GM18499 (cell line): ENCODE measurements around the gene ADGRB3.
"Not testable (repeated sequence)": the region's sequence is repeated elsewhere in the genome, so short reads cannot be mapped to it uniquely, and the experiment has no call there.

ENCODE experiments used
- ATAC-seq: cut with Tn5 transposase; IDR thresholded peaks from one replicate; pipeline ENCODE4 v1.9.1; 2021; ENCODE audit warnings: moderate number of reproducible peaks; ENCODE audit not compliant: insufficient read depth, unreplicated experiment

Gene ADGRB3

DNA sequence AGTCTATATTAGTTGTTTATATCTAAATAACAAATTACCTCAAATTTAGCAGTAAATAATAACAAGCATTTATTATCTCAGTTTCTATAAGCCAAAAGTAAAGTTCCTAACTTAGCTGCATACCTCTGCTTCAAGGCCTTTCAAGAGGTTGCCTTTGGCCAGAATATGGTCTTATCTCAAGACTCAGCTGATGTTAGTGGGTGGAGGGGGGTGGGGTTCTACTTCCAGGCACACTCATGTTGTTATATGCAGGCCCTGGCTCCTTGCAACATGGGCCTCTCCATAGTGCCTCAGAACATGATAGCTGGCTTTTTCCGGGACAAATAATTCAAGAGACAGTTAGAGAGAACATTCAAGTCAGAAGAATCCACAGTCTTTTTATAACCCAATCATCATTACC, 266.0 kb downstream of the ADGRB3 start:
- ATAC-seq: no peak

DNA sequence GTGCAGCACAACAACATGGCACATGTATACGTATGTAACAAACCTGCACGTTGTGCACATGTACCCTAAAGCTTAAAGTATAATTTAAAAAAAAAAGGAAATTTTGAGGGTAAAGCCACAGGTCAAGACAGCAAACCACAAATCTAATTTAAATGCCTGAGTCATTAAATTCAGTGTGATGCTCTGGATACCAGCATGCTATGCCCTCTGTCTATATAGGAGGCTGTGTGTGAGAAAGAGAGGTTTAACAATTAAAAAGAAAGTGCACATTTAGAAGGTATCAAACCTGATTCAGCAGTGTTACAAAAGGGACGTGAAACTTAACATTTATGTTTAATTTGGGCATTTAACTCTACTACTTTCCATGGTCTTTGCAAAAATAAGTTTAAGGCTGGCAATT, 276.3 kb downstream of the ADGRB3 start:
- no peak for ATAC-seq

DNA sequence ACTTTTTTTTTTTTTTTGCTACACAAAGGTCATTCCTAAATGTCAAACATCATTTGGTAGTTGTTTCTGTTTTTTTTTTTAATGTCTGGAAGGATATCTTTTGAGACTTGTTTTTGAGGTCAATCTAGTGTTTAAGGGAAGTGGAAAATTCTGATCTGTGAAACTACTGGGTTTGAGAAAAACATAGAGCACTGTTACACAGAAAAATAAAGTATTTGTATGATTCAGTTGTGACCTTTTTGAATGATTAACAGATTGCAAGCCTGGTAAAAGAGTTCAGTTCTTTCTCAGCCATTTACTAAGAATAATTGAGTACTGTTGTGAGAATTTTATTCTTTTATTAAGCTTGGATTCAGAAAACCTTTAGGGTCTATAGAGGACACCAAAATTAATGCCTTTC, 276.7 kb downstream of the ADGRB3 start:
- ATAC-seq: no peak

DNA sequence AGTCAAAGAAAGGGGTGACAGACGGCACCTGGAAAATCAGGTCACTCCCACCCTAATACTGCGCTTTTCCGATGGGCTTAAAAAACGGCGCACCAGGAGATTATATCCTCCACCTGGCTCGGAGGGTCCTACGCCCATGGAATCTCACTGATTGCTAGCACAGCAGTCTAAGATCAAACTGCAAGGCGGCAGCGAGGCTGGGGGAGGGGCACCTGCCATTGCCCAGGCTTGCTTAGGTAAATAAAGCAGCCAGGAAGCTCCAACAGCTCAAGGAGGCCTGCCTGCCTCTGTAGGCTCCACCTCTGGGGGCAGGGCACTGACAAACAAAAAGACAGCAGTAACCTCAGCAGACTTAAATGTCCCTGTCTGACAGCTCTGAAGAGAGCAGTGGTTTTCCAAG, 277.7 kb downstream of the ADGRB3 start:
- ATAC-seq: not testable (repeated sequence)

DNA sequence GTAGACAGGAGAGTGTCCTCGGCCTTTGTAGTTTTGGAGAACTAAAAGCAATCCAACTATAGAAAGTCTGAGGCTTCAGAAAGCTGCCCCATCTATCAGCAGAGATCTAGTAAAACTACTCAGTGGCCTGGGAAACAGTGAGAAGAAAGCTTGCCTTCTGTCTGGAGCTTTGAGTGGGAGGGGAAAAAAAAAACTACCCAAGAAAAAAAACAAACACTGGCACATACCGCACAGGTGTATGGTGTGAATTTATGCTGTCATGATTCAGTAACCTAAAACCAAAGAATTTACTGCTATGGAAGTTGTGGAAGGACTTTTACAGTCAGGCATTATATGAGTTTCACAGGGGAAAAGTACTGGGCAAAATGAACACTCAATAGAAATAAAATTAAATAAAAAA, 280.5 kb downstream of the ADGRB3 start:
- no peak for ATAC-seq

DNA sequence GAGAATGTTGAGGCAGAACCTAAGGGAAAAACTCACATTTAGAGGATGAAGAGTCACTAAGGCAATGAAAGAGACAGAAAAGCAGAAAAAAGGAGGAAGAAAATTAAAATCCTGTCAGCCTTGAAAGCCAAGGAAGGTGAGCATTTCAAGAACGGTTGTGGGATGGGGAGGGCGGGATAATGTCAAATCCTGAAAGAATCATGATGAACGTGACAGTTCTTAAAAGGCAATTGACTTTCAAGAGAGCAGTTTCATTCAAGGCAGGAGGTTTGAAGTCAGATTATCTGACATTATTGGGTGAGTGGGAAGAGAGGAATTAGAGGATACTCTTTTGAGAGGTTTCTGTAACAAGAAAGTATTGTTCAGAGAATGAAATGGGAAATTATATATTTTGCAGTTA, 284.5 kb downstream of the ADGRB3 start:
- no peak for ATAC-seq

DNA sequence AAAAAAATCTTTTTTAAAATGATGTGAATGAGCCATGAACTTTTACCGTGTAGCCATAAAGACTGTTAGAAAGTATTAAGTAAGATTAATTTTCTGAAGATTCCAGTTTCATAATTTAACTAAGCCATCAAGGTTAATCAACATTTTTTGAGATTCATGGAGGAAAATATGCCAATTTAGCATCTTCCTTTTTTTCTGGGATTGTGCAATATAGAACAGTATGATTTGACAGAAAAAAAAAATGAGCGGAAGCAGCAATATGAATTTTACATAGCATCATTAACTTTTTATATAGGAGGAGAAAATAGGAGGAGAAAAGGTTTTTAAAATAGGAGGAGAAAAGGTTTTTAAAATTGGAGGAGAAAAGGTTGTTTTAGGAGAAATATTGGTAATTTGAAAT, 306.3 kb downstream of the ADGRB3 start:
- ATAC-seq: no peak

DNA sequence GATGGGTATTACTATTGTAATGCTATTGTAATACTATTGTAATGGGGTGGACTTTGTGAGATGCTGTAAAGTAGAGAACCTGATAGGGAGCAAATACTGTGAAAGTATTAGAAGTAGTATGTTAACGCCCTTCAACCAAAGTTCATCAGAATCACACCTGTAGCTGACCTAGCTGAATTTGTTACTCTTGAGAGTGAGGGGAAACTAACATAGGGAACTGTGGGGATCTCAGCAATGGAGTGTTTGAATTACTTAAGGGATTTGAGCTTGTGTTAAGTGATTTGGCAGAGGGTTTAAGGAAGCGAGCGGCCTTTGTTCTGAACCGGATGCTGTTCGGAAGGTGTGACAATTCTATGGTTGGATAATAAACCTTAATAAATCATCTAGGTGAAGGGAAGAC, 312.6 kb downstream of the ADGRB3 start:
- no peak for ATAC-seq

DNA sequence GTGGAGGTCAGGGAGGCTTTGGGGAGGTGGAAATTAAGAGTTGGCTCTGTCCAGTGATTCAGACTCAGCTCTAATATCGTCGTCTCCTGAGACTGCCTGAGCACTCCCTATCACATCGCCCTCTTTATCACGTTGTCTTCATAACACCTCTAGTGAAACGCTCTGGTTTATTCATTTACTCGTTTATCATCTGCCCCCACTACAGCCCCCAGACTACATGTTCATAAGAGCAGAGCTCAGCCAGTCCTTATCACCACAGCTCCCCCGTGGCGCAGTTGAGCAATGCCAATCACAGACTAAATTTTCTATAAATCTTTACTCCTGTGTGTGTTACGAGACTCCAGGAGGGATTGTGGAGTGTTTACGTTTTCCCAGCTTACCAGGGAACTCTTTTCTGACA, 316.2 kb downstream of the ADGRB3 start:
- ATAC-seq: no peak

DNA sequence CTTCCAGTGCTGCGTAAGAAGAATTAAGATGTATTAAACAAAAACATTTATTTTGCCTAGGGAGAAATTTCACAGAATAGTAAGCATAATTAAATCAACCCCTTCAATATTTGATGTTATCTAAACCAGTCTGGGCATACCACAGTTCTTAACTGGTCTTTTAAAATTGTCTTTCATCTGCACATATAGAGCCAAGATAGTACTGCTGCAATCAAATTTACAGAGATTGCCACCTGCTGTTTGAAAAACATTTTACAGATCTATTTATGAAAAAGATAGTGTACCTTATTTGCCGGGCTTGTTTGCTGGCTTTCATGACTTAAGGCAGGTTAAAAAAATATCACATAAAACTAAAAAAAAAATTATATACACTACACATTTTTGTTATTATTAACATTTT, 323.2 kb downstream of the ADGRB3 start:
- ATAC-seq: no peak

DNA sequence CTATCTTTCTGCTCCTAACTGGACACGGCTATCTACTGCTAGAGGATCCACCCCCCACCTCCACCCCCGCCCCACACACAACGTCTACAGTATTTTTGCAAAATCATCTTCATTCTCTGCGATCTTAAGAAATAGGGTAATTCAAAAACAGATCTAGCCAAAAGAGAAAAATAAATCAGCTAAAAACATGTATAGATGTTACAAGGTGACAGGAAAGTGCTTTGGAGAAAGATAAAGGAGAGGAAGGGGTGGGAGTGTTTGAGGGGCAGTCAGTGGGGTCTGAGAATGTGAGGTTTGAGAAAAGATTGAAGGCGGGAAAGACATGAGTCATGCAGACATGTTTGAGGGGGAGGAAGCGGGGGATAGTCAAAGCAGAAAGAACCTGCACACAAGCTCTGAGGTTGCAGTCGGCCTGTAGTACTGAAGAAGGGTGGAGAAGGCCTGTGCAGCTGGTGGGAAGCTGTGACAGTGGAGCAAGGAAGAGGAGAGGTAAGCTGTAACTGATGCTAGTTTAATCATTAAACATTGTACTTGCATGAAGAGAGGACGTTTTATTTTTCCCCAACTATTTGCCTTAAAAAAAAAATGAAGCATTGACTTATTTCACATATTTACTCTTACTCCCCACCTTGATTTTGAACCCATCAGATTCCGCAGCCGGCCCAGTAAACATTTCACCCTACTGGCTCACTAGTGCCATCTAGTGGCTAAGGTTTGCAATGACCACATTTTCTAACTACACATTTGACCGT, 332.6 kb downstream of the ADGRB3 start:
- ATAC-seq: peak; percentile 82

DNA sequence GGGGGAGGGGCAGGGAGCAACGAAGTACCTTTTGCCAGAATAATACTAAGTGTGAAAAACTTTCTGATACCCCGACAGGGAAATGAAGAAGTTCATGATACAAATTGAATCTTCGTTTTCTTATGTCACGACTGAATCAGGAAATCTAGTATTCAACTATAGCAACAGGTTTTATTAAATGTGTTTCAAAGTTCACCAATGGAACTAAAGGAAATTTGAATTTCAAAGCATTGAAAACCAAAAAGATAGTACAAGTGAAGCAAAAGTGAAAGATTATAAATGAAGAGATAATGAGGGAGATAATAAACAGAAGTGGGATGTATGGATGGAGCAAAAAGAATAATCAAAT, 333.2 kb downstream of the ADGRB3 start:
- no peak for ATAC-seq

DNA sequence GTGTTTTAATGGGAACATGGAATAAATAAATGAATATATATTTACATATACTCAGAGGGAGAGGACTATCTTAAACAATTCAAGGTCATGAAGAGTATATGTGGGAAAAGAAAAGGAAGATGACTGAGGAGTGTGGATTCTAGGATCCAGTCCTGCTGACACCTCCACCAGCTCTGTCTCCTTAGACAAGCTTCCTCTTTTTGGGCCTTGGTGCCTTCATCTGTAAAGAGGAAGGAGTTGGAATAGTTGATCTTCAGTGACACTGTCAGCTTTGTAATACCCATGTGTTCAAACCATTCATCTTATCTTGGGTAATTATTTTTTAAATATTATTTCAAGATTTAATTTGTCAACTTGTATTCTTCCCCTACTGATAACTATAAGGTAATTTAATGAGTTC, 338.0 kb downstream of the ADGRB3 start:
- ATAC-seq: no peak

DNA sequence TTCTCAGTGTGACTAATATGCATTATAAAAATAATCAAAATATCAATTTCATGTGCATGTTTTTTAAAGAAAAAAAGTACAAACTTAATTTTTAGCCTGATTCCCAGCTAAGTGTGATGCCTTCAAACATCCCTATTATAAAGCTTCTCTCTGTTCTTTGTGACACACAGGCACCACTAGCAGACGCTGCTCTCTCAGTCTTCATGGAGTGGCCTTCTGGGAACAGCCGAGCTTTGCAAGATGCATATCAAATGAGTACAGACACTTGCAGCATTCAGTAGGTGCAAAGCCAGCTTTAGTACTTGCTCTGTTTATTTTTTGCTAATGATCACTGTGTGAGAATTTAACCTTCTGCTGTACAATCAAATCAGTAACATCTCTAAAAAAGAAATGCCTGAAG, 340.0 kb downstream of the ADGRB3 start:
- no peak for ATAC-seq

DNA sequence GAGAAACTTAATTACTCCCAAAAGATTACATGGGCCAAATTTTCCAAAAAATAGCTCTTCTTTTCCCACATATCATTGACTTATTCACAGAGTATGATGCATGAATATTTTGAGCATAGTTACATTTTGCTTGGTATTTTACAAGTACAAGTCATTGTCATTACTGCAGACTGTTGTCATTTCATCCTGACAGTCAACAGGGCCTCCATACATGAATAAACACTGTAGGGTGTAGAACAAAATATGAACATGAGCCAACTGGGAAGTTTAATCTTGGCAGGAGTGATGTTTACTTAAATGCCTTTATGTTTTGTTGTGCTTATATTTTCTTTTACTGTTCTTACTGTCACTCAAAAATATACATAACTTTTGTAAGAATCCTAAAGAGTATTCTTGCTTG, 340.7 kb downstream of the ADGRB3 start:
- ATAC-seq: no peak

DNA sequence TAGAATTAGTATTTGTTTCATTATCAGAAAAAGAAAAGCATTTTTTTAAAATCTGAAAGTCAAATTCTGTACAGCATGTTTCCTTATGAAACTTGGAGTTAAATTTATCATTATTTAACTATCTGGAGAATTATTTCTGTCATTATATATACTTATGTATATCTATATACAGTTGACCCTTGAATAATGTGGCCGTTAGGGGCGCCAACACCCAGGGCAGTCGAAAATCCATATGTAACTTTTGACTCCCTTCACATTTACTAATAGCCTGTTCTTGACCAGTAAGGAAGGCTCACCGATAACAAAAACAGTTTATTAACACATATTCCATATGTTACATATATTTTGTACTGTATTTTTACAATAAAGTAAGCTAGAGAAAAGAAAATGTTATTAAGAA, 341.2 kb downstream of the ADGRB3 start:
- ATAC-seq: no peak

DNA sequence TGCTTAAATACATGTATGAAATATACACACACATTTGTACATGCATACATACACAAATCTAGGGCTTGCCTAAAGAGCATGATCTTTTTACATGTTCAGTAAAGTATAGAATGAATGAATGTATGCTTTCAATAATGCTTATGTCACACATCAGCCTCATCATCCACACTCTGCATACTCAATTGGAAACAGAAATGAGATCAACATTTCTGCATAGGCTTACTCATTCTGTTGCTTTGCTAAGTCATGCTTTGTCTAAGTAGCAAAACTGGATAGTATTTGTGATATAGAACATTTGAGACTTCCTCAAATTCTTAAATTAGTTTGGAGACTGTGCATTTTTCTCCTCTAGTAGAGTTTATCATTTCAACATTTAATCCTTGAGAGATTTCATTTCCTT, 343.3 kb downstream of the ADGRB3 start:
- ATAC-seq: no peak

DNA sequence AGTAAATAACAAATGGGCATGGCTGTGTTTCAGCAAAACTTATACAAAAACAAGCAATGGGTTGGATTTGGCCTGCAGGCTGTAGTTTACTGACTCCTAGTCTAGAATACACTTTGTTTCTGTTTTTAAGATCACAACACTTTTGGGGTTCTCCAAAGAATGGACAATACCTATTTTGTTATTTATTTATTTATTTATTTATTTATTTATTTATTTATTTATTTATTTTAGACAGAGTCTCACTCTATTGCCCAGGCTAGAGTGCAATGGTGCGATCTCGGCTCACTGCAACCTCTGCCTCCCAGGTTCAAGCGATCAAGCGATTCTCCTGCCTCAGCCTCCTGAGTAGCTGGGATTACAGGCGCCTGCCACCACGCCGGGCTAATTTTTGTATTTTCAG, 346.6 kb downstream of the ADGRB3 start:
- ATAC-seq: not testable (repeated sequence)

DNA sequence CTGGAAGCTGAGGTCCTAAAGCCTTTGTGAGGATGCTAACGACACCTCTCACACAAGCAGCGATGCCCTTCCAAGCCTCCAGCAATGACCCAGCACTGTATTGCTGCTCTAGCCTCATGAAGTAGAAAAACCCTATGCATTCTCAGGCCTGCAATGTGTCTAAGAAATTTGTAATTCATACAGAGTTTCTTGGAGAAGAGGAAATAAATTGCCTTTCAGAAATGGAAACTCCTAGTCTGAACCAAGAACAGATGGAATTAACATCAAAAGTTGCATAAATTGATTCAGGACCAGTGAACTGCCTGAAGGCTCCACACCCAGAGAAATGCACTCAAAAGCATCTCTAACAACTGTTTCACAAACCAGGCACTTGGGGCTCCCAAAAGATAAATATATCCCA, 353.6 kb downstream of the ADGRB3 start:
- no peak for ATAC-seq

DNA sequence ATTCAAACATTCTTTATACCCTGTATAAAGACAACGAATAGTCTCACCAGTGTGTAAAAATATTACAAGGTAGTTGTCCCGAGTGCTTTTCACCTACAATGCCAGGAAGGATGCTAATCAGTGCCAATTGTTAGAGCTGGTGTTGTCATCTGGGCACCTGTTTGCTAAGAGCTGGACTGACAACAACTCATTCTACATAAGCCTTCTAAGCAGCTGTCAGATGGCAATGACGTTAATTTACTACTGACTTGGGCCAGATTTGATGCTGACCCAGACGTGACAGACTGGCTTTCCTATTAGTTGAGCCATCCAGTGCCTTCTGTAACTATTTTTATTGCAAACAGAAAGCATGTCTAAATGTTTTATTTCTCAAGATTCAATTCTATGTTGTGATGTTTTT, 355.2 kb downstream of the ADGRB3 start:
- no peak for ATAC-seq

DNA sequence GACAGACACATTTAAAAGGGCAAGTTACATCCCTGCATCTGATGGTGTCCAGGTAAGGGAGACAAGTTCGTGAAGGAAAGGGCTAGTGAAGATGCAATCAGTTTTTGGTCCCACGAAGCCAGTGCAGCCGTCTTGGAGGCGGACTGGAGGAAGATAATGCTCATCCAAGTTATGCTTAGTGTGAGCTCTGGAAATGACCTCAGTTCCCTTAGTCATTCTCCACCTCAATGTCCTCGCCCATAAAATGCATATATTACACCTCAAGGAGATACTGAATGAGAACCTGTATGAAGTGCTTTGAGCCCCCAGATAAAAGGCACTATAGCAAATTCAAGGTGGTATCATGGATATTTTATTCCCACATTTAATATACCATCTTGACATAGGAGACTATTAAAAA, 358.8 kb downstream of the ADGRB3 start:
- no peak for ATAC-seq

DNA sequence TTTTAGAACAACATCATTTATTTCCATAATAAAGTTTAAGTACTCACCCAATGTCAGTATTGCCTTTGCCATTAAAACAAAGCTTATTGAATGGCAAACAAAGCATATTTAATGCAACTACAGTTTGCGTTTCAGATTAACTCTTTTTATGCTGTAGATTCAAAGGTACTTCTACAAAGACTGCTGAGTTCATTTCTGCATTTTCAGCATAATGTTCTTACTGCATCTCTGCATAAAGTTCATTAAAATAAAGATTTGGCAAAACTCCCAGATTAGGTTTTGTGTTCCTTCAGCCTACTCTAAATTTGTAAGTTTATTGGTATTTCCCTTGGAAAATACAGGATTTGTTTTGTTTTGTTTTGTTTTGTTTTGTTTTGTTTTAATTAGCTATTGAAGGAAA, 359.4 kb downstream of the ADGRB3 start:
- ATAC-seq: no peak

DNA sequence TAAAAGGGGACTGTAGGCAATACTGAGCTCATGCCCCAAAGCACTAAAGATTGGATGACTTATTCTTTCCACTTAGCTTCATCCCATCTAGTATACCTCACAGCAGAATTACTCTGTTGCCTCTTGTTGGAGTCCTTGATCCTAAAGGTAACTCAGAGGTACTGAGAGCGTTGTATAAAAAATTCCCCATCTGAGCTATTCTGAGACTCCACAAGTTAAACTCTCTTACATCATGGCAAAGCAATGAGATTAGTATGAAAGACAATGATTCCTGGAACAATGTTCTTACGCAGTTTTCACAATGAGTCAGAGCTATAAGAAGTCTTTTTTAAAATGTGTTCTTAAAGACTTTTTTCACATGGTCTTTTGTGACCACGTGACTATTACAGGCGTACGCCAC, 370.1 kb downstream of the ADGRB3 start:
- ATAC-seq: no peak
